ENCODE results near the gene PARD3. TPM values are rescaled to one million over a fixed set of nuclear protein-coding genes. Genes with fewer than 3 reads are reported as not detected.

The PARD3 gene
- total and polyA plus RNA-seq, 3 donors from 2014 or later = 31.8 to 59.5 (median 49.5) TPM

DNA sequence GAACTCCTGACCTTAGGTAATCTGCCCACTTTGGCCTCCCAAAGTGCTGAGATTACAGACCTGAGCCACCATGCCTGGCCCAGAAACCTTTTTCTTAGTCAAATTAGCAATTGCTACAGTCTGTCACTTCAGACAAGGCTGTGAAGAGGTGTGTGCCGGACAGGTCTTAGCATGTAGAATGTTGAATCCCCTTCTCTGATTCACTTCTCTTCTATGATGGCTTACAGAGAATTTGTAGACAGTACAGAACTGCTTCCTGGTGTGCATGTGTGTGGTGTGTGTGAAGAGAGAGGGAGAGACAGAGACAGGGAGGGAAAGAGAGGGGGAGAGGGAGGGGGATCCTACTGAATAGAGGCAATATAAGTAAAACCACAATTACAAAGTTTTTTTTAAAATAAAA is 150.4 kb downstream of the PARD3 start:
- DNase-seq = no peak
- Histone ChIP-seq H3K36me3 (ENCODE audit: low read depth, missing control alignments) (no peaks in the 10 kb centered on the region), H3K4me3 (no peak overlapping the region), H3K27ac (no peak overlapping the region), H3K4me1 (no peaks in the 10 kb centered on the region), H3K27me3 (no peaks in the 10 kb centered on the region), H3K9me3 (no peaks in the 10 kb centered on the region)
- TF ChIP-seq, protein P1, sequence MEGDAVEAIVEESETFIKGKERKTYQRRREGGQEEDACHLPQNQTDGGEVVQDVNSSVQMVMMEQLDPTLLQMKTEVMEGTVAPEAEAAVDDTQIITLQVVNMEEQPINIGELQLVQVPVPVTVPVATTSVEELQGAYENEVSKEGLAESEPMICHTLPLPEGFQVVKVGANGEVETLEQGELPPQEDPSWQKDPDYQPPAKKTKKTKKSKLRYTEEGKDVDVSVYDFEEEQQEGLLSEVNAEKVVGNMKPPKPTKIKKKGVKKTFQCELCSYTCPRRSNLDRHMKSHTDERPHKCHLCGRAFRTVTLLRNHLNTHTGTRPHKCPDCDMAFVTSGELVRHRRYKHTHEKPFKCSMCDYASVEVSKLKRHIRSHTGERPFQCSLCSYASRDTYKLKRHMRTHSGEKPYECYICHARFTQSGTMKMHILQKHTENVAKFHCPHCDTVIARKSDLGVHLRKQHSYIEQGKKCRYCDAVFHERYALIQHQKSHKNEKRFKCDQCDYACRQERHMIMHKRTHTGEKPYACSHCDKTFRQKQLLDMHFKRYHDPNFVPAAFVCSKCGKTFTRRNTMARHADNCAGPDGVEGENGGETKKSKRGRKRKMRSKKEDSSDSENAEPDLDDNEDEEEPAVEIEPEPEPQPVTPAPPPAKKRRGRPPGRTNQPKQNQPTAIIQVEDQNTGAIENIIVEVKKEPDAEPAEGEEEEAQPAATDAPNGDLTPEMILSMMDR (IDR thresholded peaks at IDR 0.05) = no peak
- TF ChIP-seq POLR2A (IDR thresholded peaks at IDR 0.05) = no peak
- intact Hi-C loops (cut with DNase I; ENCODE audit: low total_unique reads) = no loop called here
- 91 to 100% methylated on average over 1 of the region's 1 CpG for WGBS, 2 donors

DNA sequence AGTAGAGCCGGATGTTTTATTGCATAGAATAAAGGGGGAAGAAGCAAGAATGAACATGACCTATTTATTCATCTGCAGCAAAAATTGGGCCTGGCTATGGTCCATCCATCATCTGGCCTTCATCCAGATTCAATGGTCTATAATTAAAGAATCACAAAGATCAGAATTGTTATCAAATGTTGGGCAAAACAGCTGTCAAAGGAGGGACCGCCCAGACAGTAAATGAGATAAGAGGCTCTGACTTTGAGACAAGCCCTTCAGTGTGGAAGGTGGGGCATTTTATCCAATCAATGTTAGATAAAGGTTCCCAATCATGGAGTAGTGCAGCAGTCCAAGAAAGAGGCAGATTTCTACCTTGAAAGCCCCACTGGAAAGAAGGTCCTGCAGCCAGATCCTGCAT is 153.5 kb downstream of the PARD3 start:
- intact Hi-C loops (cut with DNase I; ENCODE audit: low total_unique reads) = no loop called here
- Histone ChIP-seq H3K27ac (no peak overlapping the region), H3K36me3 (ENCODE audit: low read depth, missing control alignments) (no peaks in the 10 kb centered on the region), H3K4me3 (no peak overlapping the region), H3K27me3 (no peaks in the 10 kb centered on the region), H3K4me1 (no peaks in the 10 kb centered on the region), H3K9me3 (no peaks in the 10 kb centered on the region)
- DNase-seq = no peak
- WGBS, 2 donors = 72 to 81% methylated on average over 2 of the region's 2 CpGs
- TF ChIP-seq POLR2A (IDR thresholded peaks at IDR 0.05) = no peak
- TF ChIP-seq, protein P1 (IDR thresholded peaks at IDR 0.05) = no peak

DNA sequence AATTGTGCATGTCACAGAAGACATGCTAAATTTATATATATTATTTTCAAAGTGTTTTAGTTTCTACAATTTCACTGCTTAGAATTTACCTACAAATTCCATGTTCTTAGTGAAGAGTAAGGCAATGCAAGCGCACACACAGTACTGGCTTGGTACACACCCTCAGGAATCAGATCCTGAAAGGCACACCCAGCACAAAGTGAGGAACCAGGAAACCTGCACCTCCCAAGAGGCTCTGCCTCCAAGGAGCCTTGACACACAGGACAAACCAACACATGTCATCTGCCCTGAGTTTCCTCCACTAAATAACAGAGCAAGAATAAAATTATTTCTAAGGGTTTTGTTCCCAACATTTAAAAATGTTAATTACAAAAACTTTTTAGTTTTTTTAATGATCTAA is 156.2 kb downstream of the PARD3 start:
- H3K27ac ChIP-seq = no peak overlapping the region
- no peaks in the 10 kb centered on the region for H3K4me1 ChIP-seq
- no peak for DNase-seq
- TF ChIP-seq POLR2A (IDR thresholded peaks at IDR 0.05) = no peak
- TF ChIP-seq, protein P1 (IDR thresholded peaks at IDR 0.05) = no peak
- intact Hi-C loops (cut with DNase I; ENCODE audit: low total_unique reads) = no loop called here
- no peaks in the 10 kb centered on the region for H3K36me3 ChIP-seq (ENCODE audit: low read depth, missing control alignments)
- H3K27me3 ChIP-seq = no peaks in the 10 kb centered on the region
- H3K9me3 ChIP-seq = no peaks in the 10 kb centered on the region
- WGBS, 2 donors = 89 to 93% methylated on average over 1 of the region's 1 CpG
- no peak overlapping the region for H3K4me3 ChIP-seq

DNA sequence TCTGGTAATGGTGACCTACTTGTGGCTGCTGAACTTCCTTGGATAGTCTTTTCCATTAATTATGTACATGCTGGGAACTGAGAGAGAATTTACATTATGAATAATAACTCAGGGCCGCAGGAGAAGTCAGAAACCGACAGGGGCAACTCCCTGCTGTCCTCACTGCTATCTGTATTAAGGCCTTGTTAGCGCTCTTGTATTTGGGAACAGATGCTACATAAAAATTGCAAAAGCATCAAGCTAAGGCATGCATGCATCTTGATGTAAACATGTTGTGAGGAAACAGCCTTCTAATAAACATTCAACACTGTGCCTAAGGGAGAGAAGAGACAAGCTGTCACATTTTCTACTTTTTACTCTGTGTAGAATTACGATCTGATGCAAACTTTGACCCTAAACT is 158.4 kb downstream of the PARD3 start:
- 68 to 69% methylated on average over 4 of the region's 4 CpGs for WGBS, 2 donors
- Histone ChIP-seq H3K27ac (no peak overlapping the region), H3K4me1 (no peaks in the 10 kb centered on the region), H3K4me3 (no peak overlapping the region), H3K9me3 (no peaks in the 10 kb centered on the region), H3K36me3 (ENCODE audit: low read depth, missing control alignments) (no peaks in the 10 kb centered on the region), H3K27me3 (no peaks in the 10 kb centered on the region)
- intact Hi-C loops (cut with DNase I; ENCODE audit: low total_unique reads) = no loop called here
- TF ChIP-seq, protein P1 (IDR thresholded peaks at IDR 0.05) = no peak
- TF ChIP-seq POLR2A (IDR thresholded peaks at IDR 0.05) = no peak
- DNase-seq = no peak

DNA sequence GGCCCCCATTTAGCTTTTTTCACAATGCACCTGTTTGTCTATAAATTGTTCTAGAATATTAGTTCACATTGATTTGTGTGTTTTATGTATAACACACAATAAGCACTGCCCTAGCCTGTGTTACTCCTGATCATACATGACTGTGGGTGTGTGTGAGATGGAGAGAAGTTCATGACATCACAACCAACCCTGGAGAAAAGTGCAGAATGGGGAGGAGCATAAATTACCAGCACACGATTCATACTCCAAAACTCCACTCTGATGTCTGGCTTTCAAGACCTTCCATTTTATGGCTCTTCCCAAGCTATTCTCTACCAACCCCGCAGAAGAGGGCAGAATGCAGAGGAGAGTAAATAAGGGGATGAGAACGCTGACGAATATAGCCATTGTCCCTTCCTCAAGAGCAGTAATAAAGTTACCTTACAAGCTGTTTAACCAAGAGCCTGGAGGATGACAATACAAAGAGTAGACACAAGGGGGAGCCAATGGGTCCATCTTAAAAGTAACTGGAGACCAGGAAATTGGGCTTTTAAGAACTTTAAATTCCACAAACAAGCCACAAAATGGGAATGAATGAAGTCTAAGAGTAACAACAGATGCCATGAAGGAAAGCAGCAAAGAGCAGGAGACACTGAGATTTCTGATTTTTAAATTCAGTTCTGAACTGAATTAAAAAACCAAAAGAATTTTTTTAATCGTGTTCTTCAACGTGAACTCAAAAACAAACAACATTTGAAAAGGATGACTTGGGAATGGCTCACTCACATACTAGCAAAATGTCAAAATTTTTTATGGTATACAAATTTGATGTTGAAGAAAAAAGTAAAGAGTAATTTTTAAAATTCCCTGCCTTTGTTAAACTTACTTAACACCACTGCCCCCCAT is 159.6 kb downstream of the PARD3 start:
- intact Hi-C loops (cut with DNase I; ENCODE audit: low total_unique reads) = no loop called here
- H3K9me3 ChIP-seq = no peaks in the 10 kb centered on the region
- no peak overlapping the region for H3K4me3 ChIP-seq
- DNase-seq = peak; percentile 73
- no peaks in the 10 kb centered on the region for H3K4me1 ChIP-seq
- no peak overlapping the region for H3K27ac ChIP-seq
- no peaks in the 10 kb centered on the region for H3K36me3 ChIP-seq (ENCODE audit: low read depth, missing control alignments)
- WGBS, 2 donors = 66 to 67% methylated on average over 6 of the region's 6 CpGs
- no peak for TF ChIP-seq POLR2A (IDR thresholded peaks at IDR 0.05)
- TF ChIP-seq, protein P1 (IDR thresholded peaks at IDR 0.05) = peak in 2 of 3 experiments; percentile 53 to 67
- H3K27me3 ChIP-seq = no peaks in the 10 kb centered on the region
